ENCODE measurements around the gene ANXA5. TPM values are rescaled to one million over a fixed set of nuclear protein-coding genes. Genes with fewer than 3 reads are reported as not detected.

ANXA5 gene
- total RNA-seq, result 100 to 1,000 TPM; 156 to 446 (median 301) TPM

DNA sequence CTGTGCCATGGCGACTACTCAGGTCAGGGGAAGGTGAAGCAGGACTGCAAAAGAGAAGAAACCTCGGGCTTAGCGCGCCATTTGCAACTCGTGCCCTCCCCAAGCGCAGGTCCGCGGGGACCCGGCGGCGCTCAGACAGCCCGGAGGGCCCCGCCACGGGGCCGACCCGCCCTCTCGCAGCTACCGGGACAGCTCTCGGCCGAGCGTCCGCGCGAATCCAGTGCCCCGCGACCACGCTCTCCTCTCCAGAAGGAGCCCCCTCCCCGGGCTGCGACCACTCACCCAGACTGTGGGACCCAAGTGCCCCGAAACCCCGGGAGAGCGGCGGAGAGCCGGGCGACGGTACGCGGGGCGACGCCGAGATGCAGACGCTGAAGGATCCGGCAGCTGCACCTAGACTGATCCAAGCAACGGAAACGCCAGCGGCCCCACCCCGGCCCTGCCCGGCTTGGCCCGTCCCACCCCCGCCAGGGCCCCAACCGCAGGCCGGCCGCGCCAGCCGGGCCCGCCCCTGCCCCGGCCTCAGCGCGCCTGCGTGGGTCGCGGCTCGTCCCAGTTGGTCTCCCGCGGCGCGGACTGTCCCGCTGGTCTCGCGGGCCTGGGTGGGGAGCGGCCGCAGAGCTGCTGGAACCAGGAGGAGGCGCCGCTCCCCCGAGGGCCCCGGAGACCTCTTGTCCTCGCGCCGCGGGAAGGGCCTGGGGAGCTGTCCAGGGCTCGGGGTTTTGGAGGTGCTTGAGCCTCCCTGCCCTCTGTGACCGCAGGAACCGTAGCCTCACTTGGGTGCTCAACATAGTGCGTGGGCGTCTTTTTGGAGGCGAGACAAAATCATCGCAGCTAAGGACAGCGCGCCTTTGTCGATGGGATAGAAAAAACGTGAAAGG is at the start of gene ANXA5:
TSS of gene ANXA5 (minus strand) at position 400 of the 881 bp plus-strand sequence. CDS start at position 9, 391 bp downstream.
- no peaks in the 10 kb centered on the region for H3K9me3 ChIP-seq
- DNase-seq (peak; percentile 94 to 98), ATAC-seq (ENCODE audit: low FRiP score in 2 of 2) (peak; percentile 96 to 97)
- peak within 1 kb of the TSS; percentile 97 to 99 (median 98) for H3K27ac ChIP-seq
- peaks cover 36 to 45% (median 40%) of the 10 kb centered on the region in 4 donors for H3K4me1 ChIP-seq
- no peaks in the 10 kb centered on the region for H3K36me3 ChIP-seq
- 0% methylated on average over 18 to 56 of the region's 91 CpGs for WGBS, 2 donors
- TF ChIP-seq POLR2A (IDR thresholded peaks at IDR 0.05), result peak in 3 of 4 donors; percentile 78 to 92 (median 87)
- TF ChIP-seq EP300 (IDR thresholded peaks at IDR 0.05), result no peak
- TF ChIP-seq, protein P1, sequence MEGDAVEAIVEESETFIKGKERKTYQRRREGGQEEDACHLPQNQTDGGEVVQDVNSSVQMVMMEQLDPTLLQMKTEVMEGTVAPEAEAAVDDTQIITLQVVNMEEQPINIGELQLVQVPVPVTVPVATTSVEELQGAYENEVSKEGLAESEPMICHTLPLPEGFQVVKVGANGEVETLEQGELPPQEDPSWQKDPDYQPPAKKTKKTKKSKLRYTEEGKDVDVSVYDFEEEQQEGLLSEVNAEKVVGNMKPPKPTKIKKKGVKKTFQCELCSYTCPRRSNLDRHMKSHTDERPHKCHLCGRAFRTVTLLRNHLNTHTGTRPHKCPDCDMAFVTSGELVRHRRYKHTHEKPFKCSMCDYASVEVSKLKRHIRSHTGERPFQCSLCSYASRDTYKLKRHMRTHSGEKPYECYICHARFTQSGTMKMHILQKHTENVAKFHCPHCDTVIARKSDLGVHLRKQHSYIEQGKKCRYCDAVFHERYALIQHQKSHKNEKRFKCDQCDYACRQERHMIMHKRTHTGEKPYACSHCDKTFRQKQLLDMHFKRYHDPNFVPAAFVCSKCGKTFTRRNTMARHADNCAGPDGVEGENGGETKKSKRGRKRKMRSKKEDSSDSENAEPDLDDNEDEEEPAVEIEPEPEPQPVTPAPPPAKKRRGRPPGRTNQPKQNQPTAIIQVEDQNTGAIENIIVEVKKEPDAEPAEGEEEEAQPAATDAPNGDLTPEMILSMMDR (IDR thresholded peaks at IDR 0.05), result peak in 4 of 6 experiments; percentile 30 to 72 (median 44)
- TF ChIP-seq POLR2AphosphoS5 (IDR thresholded peaks at IDR 0.05), result peak; percentile 70 to 85
- no peaks in the 10 kb centered on the region for H3K27me3 ChIP-seq
- peak within 1 kb of the TSS; percentile 87 to 98 (median 95) for H3K4me3 ChIP-seq

DNA sequence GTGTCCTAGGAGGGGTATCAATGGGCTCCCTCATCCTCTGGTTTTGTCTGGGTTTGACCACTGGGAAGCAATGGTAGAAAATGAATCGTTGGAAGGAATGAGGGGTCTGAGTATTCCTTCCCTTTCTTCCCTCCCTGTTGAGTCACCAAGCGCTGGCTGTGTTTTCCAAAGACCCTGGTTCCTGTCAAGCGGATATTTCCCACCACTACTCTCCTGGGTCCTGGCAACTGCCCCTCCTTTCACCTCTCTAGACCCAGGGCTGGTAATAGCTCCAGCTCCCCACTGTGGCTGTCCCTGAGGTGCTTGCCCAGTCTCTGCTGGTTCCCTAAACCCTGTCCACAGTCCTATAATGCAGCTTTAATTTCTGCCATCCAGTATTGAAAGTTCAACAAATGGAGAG is 46.0 kb upstream of the ANXA5 start:
- no peak for DNase-seq
- no peaks in the 10 kb centered on the region for H3K4me1 ChIP-seq
- no peaks in the 10 kb centered on the region for H3K36me3 ChIP-seq
- H3K4me3 ChIP-seq, result no peak overlapping the region
- no peak overlapping the region for H3K27ac ChIP-seq
- WGBS, 2 donors, result 83 to 89% methylated on average over 3 of the region's 3 CpGs
- no peak for ATAC-seq (ENCODE audit: low FRiP score in 2 of 2)
- no peaks in the 10 kb centered on the region for H3K9me3 ChIP-seq
- no peaks in the 10 kb centered on the region for H3K27me3 ChIP-seq
- TF ChIP-seq, protein P1 (IDR thresholded peaks at IDR 0.05), result no peak
- no peak for TF ChIP-seq POLR2A (IDR thresholded peaks at IDR 0.05)
- TF ChIP-seq POLR2AphosphoS5 (IDR thresholded peaks at IDR 0.05), result no peak
- TF ChIP-seq EP300 (IDR thresholded peaks at IDR 0.05), result no peak

DNA sequence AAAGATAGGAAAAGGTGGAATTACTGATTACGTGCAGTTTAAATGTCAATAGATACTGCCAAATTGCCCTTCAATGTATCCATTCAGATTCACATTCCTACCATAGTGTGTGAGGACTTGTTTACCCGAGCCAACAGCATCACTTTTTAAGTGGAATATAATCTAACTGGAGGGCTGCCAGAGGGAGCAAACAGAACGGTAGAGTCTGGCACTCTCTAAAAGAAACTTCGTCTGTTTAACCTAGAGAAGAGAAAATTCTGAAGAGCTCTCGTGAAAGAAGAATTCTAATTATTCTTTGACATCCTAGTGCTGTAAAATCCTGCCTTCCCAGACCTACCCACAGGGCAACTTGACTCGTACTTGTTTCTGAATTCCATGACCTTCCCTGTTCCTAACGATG is 45.0 kb upstream of the ANXA5 start:
- TF ChIP-seq, protein P1 (IDR thresholded peaks at IDR 0.05), result no peak
- no peak for TF ChIP-seq POLR2A (IDR thresholded peaks at IDR 0.05)
- no peak for TF ChIP-seq EP300 (IDR thresholded peaks at IDR 0.05)
- ATAC-seq (ENCODE audit: low FRiP score in 2 of 2), result peak; percentile 41 to 79
- Histone ChIP-seq H3K36me3 (no peaks in the 10 kb centered on the region), H3K4me1 (no peaks in the 10 kb centered on the region), H3K9me3 (no peaks in the 10 kb centered on the region), H3K27ac (no peak overlapping the region), H3K4me3 (no peak overlapping the region), H3K27me3 (no peaks in the 10 kb centered on the region)
- no peak for DNase-seq
- WGBS, 2 donors, result 34 to 35% methylated on average over 7 of the region's 7 CpGs

DNA sequence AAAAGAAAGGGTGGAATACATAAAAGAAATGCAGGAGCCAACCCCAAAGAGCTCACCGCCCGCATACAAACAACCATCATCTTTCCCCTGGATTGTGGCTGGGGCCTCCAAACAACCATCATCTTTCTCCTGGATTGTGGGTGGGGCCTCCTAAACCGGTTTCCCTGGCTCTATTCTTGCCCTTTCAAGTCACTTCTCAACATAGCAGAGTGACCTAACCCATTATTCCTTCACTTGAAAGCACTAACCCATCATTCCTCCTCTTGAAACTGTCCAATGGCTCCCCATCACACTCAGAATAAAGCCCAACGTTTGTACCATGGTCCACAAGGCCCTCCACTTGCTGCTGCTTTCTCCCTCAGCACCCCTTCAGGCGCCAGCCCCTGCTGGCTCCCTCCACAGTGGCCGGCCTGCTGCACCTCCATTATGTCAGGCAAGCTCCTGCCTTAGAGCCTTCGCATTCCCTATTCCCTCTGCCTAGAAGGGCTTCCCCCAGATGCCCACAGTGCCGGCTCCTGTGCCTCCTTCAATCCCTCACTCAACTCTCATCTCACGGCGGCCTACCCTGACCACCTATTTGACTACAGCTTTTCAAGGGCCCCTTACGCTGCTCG is 44.1 kb upstream of the ANXA5 start:
- TF ChIP-seq, protein P1 (IDR thresholded peaks at IDR 0.05), result no peak
- H3K9me3 ChIP-seq, result no peaks in the 10 kb centered on the region
- ATAC-seq (ENCODE audit: low FRiP score in 2 of 2) (peak; percentile 21 to 67), DNase-seq (peak in 1 of 2 donors; percentile 20)
- no peak overlapping the region for H3K27ac ChIP-seq
- 77 to 88% methylated on average over 12 of the region's 12 CpGs for WGBS, 2 donors
- H3K27me3 ChIP-seq, result no peaks in the 10 kb centered on the region
- no peaks in the 10 kb centered on the region for H3K4me1 ChIP-seq
- H3K36me3 ChIP-seq, result no peaks in the 10 kb centered on the region
- H3K4me3 ChIP-seq, result no peak overlapping the region
